ENCODE measurements around the gene FNDC3A.

DNA sequence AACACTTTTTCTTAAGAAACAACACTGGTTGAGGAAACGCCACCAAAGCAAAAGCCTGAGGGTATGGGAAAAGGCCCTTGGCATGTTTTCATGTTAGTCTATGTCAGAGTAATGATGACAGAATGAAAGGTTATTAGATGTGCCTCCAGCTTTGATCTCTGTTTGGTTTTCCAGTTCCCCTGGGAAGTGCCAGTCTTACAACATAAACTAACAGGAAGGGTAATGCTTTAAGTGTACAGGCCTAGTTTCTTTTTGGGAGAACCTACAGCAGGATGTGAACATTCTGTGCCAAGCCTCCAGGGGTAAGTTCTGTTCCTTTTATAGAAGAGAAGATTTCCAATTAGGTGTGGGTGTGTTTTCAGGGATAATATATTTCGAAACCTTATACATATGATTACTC, 121.7 kb downstream of the FNDC3A start:
- TF ChIP-seq, protein P1, sequence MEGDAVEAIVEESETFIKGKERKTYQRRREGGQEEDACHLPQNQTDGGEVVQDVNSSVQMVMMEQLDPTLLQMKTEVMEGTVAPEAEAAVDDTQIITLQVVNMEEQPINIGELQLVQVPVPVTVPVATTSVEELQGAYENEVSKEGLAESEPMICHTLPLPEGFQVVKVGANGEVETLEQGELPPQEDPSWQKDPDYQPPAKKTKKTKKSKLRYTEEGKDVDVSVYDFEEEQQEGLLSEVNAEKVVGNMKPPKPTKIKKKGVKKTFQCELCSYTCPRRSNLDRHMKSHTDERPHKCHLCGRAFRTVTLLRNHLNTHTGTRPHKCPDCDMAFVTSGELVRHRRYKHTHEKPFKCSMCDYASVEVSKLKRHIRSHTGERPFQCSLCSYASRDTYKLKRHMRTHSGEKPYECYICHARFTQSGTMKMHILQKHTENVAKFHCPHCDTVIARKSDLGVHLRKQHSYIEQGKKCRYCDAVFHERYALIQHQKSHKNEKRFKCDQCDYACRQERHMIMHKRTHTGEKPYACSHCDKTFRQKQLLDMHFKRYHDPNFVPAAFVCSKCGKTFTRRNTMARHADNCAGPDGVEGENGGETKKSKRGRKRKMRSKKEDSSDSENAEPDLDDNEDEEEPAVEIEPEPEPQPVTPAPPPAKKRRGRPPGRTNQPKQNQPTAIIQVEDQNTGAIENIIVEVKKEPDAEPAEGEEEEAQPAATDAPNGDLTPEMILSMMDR (IDR thresholded peaks at IDR 0.05), result no peak
- no peak for TF ChIP-seq POLR2A (IDR thresholded peaks at IDR 0.05)
